NK-92 treated with Interleukin-12 subunit alpha and Interleukin-12 subunit beta, amount 100 ng/mL, for 24 hours (cell line): Measurements from ENCODE around the gene ING5.
A peak's percentile ranks its signal among the peaks of the same experiment; 100 is the strongest.

Experiments
- DNase-seq: peaks from one replicate; lab custom pipeline; 2025; lab: John Stamatoyannopoulos, UW

Gene ING5

DNA sequence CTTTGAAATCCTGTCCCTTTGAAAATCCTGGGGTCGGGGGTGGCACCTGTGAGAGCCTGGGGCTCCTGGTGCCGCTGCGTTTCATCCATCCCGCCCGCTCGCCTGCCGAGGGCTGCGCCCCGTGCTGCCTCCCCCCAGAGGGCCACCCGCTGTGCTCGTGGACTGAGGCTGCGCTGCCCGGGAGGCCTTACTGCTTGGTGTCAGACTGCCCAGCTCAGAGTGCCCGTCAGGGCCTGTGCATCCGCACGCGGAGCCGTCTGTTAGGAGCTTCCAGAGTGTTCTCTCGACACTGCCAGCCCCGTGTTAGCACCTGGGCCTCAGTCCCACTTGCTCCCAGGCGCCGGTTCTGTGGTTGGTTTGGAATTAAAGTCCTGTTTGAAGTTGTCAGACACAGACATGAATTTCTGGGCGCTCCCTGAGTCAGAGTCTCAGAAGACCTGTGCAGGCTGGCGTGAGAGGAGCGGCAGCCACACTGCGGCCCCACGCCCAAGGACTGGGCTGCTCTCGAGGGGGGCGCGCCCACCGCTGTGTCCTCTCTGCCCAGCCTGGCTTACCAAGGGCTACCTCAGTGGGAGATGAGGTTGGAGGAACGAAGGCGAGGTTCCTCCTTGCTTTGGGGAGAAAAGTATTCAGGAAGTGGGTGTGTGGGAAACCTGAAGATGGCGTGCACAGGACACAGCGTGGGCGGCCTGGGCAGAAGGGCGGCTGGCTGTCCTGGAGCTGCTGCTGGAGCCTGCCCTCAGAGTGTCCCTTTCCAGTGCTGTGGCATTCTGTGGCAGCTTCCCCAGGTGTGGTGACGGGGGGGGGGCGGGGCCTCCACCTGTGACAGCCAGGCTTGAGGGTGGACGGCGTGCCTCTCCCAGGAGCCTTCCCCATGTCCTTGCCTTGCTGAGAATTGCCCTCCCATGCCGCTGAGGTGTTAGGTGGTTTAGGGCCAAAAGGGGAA is 29.3 kb upstream of the ING5 start:
- DNase-seq, result no peak

DNA sequence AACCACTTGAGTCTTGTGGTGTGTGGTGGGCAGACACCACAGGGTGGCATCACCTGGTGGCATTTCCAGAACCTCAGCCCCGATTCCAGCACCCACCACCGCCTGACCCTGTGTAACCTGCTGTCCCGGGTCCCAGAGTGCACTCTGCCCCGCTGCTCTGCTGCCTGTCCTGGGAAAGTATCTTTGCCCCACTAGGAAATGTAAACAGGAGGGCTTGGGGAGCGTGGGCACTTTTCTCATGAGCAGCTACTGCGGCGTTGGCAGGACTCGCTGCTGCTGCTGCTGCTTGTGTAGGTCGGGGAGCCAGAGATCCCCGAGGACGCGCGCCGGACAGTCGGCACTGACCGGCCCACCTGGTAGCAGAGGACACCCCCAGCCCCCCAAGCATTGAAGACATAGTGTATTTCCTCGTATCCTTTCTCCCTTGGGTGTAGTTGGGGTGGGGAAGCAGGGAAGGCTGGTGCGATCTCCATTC is 28.6 kb upstream of the ING5 start:
- DNase-seq, result no peak

DNA sequence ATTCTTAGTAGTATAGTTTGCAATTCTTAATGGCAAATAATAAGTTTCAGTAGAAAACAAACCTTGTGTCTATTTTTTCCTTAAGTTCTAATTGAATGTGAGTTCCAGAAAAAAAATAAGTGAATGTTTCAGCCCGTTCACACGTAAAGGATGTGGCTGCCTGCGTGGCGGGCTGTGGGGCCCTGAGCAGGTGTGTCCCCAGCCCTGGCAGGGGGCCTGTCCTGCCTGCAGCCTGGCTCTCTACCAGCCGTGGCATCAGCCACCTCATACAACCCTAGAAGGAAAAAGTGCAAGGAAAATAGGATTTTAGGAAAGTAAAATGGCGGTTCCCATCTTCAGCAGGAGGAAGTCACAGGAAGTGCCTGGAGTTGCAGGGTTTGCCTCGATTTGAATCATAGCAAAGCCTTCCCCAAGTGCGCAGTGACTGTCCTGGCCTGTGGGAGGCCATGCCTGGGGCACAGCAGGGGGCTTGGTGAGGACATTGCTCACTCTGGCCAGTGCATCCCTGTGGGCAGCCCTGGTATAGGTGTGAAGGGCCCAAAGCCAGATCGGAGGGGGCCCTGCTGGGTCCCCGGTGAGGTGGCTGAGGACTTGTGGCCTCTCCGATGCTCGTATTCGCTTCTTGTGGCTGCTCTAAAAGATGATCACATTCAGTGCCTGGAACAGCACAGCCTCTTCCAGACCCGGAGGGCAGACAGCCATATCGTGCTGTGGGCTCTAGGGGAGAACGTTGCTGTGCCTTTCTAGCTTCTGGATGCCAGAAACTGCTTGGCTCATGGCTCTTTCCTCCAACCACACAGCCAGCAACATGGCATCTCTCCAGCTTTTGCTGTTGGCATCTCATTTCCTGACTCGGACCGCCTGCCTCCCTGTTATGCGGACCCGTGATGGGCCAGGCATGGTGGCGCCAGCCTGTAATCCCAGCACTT is 27.8 kb upstream of the ING5 start:
- DNase-seq, result no peak

DNA sequence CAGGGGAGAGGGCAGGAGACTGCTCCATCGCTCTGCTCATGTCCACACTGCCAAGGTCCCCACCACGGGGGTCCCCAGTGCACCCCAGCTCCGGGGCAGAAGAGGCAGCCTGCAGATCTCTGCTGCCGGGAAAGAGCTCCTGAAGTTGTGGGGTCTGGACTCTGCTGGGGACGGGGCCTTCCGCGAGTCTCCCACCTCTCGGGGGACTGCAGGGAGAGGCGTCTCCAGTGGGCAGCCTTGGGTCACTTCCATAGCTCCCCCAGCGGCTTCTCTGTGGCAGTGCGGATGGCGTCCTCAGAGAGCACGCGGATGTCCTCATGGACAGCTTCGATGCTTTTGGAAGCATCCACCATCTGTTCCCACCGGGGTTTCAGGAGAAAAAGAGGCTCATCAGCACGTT is 26.0 kb upstream of the ING5 start:
- DNase-seq, result no peak

DNA sequence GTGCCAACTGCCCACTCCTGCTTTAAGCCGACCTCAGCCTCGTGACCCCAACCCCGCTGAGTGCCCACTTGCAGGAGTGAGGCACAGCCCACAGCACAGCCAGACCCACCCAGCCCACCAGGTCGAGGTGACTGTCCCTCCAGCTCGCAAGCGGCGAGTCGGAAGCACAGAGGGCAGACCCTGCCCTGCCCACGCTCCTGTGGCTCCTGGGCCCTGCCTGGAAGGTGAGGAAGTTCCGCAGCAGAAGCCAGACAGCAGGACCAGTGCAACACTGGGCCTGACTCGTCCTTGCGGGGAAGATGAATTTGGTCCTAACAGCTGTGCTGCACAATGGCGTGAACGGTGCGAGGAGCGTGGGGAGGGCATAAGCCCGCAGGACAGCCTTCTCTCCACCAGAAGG is 25.2 kb upstream of the ING5 start:
- DNase-seq, result no peak

DNA sequence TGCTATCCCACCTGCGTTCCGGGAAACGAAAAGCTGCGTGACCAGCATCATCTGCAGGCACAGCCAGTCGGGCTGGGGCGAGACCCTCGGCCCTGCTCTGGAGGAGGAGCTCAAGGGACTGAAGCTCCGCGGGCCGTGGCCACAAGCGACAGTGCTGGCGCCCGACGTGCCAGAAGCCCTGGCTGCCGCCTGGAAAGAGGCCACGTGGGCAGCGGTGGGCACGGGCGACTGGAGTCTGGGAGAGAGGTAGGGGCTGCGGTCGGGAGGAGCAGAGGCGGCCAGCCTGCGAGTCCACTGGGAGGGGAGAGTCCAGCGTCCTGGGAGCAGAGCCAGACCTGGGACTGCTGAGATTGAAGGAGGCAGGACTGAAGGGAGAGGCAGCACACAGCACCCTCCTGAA is 24.4 kb upstream of the ING5 start:
- DNase-seq, result no peak

DNA sequence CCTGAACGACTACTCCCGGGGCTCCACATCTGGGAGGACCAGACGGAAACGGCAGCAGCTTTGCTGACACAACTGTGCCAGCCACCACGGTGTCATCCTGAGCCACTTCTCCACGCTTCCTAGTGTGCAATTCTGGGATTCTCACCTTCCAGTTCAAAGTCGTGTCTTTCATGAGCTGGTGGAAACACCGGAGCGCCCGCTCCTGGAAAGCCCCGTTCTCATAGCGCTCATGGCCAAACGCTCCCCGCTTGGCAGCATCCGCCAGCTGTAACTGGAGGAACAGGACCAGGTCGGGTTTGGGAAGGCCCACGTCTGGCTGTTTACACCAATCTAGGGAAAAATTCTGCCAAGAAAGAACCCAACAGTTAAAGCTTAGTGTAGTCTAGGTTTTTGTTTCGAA is 23.5 kb upstream of the ING5 start:
- no peak for DNase-seq

DNA sequence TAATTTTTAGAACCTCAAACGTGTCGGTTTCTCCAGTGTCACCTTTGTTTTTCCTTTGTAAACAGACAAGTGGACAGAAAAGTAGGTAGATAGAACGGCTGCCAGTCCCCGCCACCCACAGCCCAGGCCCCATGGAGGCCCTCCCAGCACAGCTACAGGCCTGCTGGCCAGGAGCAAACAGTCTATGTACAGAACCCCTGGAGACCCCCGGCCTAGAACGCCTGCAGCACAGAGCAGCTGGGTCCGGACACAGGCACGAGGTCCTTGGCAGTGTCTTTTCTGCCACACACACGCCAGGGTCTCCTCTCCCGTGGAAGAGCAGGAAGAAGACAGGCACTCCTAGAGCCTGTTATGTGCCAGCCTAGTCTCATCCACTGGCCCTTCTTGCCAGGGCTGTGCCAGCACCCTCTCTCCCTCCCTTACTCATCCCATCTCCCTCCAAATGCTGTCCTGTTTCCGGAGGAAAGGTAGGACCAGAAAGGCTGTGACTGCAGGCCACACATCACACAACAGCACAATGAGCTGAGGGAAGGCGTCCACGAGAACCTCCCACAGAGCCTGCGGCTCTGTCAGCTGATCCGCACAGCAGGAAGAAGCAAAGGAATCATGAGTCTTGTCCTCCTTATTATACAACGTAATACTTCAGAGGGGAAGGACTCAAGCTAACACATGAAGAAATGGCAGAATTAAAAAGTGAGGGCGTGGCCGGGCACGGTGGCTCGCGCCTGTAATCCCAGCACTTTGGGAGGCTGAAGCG is 22.9 kb upstream of the ING5 start:
- DNase-seq, result no peak

DNA sequence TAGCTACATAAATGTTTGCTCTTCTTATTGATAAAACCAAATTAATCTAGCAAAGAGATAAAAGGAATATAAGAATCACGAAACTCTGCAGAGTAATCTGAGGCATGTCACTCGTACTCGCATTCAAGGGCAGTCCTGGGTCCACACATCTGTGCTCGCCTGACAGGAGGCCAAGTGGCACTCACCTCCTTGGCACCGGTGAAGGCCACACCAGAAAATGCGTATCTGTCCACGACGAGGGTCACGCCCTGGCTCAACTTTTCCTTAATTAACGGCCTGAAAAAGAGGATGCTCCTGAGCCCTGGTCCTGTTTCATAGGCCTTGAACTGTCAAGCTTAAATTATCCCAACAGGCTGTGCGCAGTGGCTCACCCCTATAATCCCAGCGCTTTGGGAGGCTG is 21.8 kb upstream of the ING5 start:
- no peak for DNase-seq

DNA sequence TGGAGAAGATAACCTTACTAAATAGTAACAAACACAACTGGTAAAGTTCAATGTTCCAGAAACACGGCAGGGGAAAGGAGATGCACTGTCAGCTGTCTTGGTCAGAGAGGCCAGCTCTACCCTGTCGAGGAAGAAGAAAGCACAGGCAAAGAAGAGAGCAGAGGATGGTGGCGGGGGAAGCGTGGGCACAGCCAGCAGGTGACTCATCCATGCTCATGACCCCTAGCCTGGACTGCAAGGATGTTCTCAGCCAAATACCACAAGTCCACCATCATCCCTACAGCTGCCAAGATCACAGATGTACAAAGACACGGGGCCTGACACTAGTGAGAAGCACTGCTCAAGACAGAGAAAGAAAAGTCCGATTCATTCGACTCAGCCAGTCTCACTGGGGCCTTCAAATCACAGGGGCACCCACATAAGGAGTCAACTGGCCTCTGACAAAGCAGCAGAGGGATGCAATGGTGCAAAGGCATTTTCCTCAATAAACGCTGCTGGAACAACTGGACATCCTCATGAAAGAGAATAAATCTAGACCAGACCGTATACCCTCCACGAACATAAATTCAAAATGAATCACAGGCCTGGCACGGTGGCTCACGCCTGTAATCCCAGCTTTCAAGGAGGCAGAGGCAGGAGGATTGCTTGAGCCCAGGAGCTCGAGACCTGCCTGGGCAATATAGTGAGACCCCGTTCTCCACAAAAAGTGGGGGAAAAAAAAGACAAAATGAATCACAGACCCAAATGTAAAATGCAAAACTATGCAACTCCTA is 20.8 kb upstream of the ING5 start:
- no peak for DNase-seq

DNA sequence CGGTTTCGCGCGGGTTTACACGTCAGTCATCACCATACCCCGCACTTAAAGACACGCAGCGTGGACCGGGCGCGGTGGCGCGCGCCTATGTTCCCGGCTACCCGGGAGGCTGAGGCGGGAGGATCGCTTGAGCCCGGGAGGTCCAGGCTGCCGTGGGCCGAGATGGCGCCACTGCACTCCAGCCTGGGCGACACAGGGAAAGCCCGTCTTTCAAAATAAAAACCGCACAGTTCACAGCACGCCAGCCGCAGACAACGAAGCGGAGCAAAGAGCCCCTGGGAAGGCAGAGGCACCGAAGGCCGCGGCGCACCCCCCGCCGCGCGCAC is 15.6 kb upstream of the ING5 start:
- DNase-seq, result no peak

DNA sequence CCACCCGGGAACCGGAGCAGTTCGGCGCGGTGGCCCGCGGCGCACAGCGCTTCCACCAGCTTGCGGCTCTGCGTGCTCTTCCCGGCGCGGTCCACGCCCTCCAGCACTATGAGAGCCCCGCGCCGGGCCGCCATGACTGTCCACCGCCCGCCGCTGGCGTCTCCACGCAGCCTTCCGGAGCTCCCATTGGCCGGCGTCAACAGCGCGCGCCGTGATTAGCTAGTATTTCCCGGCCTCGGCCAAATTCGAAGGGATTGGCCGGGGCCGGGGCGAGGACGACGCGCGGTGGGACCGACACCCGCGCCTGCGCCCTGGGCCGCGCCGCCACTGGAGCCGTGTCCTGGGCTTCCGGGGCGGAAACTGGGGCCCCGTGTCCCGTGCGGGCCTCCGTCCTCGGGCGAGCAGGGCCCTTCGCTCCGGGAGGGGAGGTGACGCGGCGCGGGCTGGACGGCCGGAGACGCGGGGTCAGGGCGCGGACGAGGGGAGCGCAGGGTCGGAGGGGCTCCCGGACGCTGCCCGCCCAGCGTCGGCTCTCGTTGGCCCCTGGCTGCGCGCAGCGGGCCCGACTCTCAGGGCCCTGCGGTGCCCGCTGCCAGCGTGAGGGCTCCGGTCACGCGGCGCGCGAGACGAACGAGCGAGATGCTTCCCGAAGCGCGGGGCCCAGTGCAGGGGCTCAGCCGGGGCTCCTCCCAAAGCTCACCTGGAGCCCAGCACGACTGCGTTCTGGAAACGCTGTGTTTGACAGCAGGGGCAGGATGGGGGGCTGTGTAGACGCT is 15.0 kb upstream of the ING5 start, which contains the start of gene DTYMK:
DTYMK (minus strand) TSS at position 166 of the 776 bp plus-strand sequence; CDS start at position 134, 32 bp downstream.
- peak; percentile 94 for DNase-seq

DNA sequence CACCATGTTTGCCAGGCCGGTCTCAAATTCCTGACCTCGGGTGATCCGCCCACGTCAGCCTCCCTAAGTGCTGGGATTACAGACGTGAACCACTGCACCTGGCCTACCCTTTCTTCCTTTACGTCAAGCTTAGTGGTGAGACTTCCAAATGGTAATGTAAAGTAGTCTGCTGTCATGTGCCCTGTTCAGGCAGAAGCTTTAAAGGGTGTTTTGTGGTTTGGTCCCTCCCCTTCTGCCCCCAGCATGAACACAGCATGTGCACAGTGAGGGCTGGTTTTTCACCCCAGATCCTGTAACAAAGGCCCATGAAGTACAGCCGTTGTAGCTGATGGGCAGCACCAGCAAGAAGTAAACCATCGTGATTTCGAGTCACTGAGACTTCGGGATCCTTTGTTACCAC is 12.5 kb upstream of the ING5 start:
- DNase-seq, result no peak

DNA sequence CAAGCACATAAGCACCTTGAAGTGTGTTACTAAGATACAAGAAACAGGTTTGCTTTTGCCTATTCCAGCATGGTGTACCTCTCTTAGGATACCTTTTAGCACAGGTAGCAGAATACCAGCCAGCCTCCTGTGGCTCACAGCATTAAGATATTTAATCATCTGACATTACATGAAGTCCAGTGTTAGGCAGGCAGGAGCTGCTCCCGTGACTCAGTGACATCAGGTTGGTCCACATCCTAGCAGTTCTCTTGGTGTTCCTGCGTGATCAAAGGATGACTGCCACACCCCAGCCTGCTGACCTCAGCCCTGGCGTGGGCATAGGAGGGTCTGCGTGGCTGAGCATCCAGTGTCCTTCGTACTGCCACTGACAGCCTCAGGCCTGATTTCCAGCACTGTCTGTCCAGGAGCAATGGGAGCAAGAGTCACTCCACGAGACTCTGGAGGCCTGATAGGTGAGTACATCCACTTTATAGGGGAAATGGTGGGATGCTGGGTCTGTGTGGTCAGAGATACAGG is 11.6 kb upstream of the ING5 start:
- DNase-seq, result no peak

DNA sequence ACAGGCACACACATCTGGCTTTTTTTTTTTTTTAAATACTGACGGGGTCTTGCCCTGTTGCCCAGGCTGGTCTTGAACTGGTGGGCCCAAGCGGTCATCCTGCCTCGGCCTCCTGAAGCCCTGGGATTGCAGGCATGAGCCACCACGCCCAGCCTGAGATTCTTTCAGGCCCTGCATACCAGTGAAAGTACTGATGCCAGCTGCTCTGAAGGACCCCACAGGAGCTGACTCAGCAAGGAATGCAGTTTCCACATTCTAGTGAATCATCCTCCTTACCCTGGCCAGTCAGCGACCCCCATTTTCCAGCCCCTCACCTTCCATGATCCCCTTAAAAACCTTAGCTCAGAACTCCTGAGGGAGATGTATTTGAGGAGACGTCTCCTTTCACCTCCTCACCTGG is 9.4 kb upstream of the ING5 start:
- no peak for DNase-seq

DNA sequence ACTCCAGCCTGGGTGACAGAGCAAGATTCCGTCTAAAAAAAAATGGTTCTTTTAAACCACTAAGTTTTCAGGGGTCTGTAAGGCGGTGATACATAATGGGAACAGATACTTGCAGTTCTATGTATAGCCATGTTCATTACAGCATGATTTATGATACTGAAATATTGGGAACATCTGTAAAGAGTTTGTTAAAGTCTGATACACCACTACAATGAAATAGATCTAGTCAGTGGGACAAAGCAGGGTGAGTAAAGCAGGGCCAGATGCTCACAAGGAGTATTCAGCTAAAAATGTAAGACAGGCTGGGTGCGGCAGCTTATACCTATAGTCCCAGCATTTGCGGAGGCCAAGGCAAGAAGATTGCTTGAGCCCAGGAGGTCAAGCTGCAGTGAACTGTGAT is 6.2 kb upstream of the ING5 start:
- no peak for DNase-seq

DNA sequence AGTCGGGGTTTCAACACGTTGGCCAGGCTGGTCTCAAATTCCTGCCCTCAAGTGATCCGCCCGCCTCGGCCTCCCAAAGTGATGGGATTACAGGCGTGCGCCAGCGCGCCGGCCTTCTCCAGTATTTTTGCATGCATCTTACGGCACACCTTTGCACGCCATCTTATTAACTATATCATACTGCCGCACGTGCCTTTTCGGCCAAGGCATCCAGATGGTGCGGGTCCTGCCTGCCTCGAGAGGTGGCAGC is 765 bp upstream of the ING5 start:
- DNase-seq, result no peak

DNA sequence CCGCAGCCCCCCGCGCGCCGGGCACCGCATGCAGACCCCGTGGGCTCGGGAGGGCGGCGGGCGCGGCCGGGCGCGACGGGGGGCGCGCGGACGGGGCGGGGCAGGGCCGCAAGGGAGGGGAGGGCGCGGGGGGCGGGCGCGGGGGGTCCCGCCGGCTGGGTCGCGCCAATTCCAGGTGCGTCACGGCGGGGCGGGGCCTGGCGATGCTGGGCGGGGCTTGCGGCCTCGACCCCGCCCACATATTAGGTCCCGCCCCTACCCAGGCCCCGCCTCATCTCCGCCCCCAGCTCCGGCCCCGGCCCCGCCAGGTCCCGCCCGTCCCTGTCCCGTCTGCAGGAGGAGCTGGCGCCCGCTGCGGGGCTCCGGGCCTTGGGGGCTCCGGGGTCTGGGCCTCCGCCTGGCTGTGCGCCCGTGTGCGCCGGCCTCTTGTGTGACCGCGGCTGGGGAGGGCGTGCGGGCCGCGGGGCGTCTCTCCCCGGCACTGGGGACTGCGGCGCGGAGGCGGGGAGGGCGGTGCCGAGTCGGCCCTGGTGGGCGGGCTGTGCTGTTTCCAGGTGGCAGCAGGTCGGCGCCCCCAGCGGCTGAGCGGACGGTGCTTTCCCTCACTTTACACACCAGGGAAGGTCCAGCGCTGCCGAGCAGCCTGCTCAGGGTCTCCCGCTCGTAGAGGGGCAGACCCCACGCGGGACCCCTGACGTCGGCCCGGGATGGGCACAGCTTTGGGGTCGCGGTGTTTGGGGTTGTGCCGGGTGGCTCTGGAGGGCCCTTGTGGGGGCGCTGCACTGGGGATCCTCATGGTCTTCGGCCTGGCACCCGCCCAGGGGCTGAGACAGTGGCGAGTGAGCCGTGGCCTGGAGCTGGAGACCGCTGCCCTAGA is 554 bp downstream of the ING5 start:
- DNase-seq, result peak; percentile 88

DNA sequence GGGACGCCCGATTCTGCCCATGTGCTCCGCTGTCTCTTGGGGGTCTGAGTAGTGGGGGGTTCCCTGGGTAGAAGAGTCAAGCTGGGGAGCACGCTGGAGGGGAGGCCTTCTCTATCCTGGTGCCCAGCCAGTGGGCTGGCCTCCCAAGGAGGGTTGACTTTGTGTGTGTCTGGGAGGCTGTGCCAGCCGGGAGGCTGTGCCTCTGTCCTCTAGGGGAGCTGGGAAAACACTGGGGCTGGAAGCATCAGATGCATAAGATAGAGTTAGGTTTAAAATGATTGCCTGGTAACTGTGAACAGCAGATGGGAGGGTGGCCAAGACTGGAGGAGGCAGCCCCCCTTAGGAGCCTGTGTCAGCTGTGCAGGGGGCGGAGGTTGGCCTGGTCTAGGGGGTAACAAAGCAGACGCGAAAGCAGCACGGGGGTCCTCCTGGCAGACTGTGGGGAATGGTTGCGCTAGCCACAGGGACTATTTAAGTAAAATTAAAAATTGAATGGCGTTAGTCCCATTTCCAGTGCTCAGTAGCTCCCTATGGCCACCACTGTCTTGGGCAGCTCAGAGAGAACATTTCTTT is 1.3 kb downstream of the ING5 start:
- DNase-seq, result no peak
